ENCODE measurements around the gene NGFR.

GRCh38 chr17:49521088-49521450, 26.0 kb downstream of the NGFR start:
- TF ChIP-seq POLR2A (IDR thresholded peaks at IDR 0.05) (no peak), CTCF (IDR thresholded peaks at IDR 0.05) (no peak)
